ENCODE measurements around the gene ATP8A1. TPM values are rescaled to one million over a fixed set of nuclear protein-coding genes. Genes with fewer than 3 reads are reported as not detected.

ATP8A1 gene
- total RNA-seq, 2 donors from 2014 or later, result 12.5 to 25.8 TPM

GRCh38 chr4:42562016-42562415, 94.9 kb downstream of the ATP8A1 start:
- TF ChIP-seq CTCF (IDR thresholded peaks at IDR 0.05), result no peak
- Histone ChIP-seq H3K27ac (no peak overlapping the region), H3K4me1 (no peaks in the 10 kb centered on the region), H3K27me3 (no peaks in the 10 kb centered on the region), H3K36me3 (peaks cover 3% of the 10 kb centered on the region), H3K9me3 (no peaks in the 10 kb centered on the region), H3K4me3 (no peak overlapping the region)
- no peak for DNase-seq (ENCODE audit: low spot score)

- H3K4me1 ChIP-seq, result no peaks in the 10 kb centered on the region
- H3K36me3 ChIP-seq, result peaks cover 3% of the 10 kb centered on the region
- no peak overlapping the region for H3K27ac ChIP-seq
- H3K4me3 ChIP-seq, result no peak overlapping the region
- TF ChIP-seq CTCF (IDR thresholded peaks at IDR 0.05), result no peak
- no peaks in the 10 kb centered on the region for H3K27me3 ChIP-seq
- H3K9me3 ChIP-seq, result no peaks in the 10 kb centered on the region
- no peak for DNase-seq (ENCODE audit: low spot score)
Measured at GRCh38 chr4:42561031-42561430, 95.9 kb downstream of the ATP8A1 start.

GRCh38 chr4:42560467-42560861, 96.4 kb downstream of the ATP8A1 start:
- Histone ChIP-seq H3K27ac (no peak overlapping the region), H3K36me3 (peaks cover 3% of the 10 kb centered on the region), H3K4me3 (no peak overlapping the region), H3K4me1 (no peaks in the 10 kb centered on the region), H3K27me3 (no peaks in the 10 kb centered on the region), H3K9me3 (no peaks in the 10 kb centered on the region)
- DNase-seq (ENCODE audit: low spot score), result no peak
- TF ChIP-seq CTCF (IDR thresholded peaks at IDR 0.05), result no peak

- Histone ChIP-seq H3K4me1 (no peaks in the 10 kb centered on the region), H3K27me3 (no peaks in the 10 kb centered on the region), H3K4me3 (no peak overlapping the region), H3K27ac (no peak overlapping the region), H3K9me3 (no peaks in the 10 kb centered on the region), H3K36me3 (peaks cover 3% of the 10 kb centered on the region)
- no peak for TF ChIP-seq CTCF (IDR thresholded peaks at IDR 0.05)
- no peak for DNase-seq (ENCODE audit: low spot score)
Measured at GRCh38 chr4:42558156-42558555, 98.7 kb downstream of the ATP8A1 start.

GRCh38 chr4:42555828-42556227, 101.1 kb downstream of the ATP8A1 start:
- no peaks in the 10 kb centered on the region for H3K36me3 ChIP-seq
- no peak overlapping the region for H3K4me3 ChIP-seq
- H3K4me1 ChIP-seq, result no peaks in the 10 kb centered on the region
- no peak for DNase-seq (ENCODE audit: low spot score)
- H3K27me3 ChIP-seq, result no peaks in the 10 kb centered on the region
- no peak for TF ChIP-seq CTCF (IDR thresholded peaks at IDR 0.05)
- no peaks in the 10 kb centered on the region for H3K9me3 ChIP-seq
- H3K27ac ChIP-seq, result no peak overlapping the region

GRCh38 chr4:42554072-42554471, 102.8 kb downstream of the ATP8A1 start:
- Histone ChIP-seq H3K4me1 (no peaks in the 10 kb centered on the region), H3K36me3 (no peaks in the 10 kb centered on the region), H3K27me3 (no peaks in the 10 kb centered on the region), H3K9me3 (no peaks in the 10 kb centered on the region), H3K4me3 (no peak overlapping the region), H3K27ac (no peak overlapping the region)
- no peak for TF ChIP-seq CTCF (IDR thresholded peaks at IDR 0.05)
- no peak for DNase-seq (ENCODE audit: low spot score)

Data from right atrium auricular region (tissue), 2 donors.